HG03159 (cell line): ENCODE measurements around the gene HSP90B1.

Experiments
- ATAC-seq: cut with Tn5 transposase; IDR thresholded peaks from one replicate; pipeline ENCODE4 v1.9.1; 2021; ENCODE audit warnings: mild to moderate bottlenecking, moderate library complexity; ENCODE audit not compliant: unreplicated experiment

Gene HSP90B1

DNA sequence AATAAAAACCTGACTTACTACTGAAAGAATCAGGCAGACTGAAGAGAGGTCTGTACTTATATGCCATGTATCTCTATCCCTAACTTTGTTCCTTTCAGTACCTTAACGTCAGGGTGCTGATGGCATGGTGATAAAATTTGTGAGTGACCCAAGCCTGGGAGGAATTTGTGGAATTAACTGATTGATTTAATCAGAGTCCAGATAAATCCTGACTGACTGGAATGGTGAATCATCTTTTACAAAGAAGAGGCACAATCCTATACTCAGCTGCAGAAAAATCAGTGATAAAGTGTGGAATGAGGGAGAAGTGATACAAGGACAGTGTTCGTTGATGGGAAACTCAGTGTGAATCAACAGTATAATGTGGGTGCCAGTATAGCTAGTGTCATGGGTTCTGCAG is 39.2 kb downstream of the HSP90B1 start:
- ATAC-seq: no peak

DNA sequence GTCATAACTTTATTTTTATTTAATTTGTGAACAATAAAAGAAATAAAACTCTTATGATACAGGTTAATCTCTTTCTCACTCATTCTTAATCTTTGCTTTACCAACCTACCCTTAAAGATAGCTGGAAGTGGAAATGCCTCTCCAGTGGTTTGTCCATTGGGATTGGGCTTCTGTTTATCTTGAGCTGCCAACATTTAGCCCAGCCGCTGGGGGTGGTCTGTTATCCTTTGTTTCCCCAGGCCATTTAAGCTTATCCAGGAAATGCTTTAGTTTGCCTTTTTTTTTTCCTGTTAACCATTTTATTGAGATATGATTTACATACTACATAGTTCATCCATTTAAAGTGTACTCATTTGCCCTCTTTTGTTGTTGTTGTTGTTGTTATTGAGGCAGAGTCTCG is 43.7 kb downstream of the HSP90B1 start:
- ATAC-seq: no peak

DNA sequence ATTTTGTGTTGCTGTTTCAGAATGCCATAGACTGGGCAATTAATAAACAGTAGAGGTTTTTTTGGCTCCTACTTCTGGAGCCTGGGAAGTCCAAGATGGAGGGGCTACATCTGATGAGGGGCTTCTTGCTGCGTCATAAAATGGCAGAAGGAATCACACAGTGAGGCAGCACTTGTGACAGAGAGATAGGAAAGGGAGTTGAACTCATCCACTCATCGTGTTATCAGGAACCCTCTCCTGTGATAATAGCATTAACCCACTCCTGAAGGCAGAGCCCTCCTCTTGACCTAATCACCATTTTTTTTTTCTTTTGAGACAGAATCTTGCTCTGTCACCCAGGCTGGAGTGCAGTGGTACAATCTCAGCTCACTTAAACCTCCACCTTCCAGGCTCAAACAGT is 45.2 kb downstream of the HSP90B1 start:
- no peak for ATAC-seq

DNA sequence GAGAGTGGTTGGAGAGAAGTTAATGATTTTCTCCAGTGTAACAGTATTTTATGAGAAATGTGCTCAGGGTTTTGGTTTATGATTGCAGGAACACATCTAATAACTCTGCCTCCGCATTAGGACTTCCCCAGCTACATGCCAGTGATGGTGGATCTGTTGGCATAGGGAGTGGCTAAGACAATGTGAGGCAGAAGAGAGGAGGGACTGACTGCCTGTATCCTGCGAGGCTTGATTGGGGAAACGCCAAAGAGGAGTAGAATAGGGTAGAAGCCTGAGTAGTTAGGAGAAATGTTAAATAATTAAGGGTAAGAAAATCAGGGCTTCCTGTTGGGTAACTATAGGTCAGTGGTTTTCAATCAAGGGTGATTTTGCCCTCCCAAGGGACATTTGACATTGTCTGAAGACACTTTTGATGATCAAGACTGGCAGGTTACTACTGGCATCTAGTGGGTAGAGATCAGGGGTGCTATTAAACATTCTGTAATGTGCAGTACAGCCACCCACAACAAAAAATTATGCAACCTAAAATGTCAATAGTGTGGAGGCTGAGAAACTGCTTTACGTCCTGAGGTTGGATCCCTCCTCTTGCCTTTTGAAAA is 48.3 kb downstream of the HSP90B1 start:
- no peak for ATAC-seq

DNA sequence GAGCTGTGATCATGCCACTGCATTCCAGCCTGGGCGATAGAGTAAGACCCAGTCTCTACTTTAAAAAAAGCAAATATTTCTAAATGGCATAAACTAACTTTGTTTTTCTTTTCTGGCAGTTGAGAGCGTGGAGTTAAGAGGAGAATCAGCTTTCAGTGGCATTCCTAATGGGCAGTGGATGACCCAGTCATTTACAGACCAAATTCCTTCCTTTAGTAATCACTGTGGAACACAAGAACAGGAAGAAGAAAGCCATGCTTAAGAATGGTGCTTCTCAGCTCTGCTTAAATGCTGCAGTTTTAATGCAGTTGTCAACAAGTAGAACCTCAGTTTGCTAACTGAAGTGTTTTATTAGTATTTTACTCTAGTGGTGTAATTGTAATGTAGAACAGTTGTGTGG is 56.6 kb downstream of the HSP90B1 start:
- no peak for ATAC-seq

DNA sequence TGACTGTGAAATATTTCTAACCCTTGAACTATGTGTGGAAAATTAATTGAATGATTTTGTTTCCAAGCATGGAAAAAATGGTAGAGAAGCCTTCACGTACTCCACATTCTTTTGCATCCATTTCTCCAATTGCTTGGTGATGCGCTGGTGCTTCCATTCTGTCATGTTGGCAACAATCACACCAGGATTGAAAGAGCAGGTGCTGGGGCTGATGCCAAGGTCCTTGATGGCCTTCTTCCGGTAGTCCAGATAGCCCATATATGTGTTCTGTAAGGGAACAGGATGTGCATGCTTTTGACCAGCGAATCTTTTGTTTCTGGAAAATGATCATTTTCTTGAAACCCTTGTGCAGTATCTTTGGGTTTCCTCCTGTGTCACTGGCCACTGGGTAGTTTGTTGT is 64.0 kb downstream of the HSP90B1 start:
- ATAC-seq: no peak

DNA sequence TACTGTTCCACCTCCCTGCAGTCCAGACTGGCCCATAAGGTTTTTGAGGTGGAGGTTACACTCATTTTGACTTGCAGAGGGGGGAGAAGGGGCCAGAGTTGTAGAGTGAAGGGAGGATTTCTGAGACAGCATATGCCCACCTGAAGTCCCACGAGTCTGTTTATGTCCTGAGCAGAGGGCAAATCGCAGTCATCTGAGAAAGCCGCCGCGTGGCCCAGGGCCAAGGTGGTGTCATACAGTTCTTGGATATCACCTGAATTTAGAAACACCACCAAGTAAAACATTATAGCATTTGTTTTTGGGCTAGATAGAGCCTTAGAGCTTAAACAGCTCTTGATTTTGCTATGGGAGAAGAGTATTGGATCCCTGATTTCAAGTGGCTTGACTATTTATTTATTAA is 66.4 kb downstream of the HSP90B1 start:
- no peak for ATAC-seq

DNA sequence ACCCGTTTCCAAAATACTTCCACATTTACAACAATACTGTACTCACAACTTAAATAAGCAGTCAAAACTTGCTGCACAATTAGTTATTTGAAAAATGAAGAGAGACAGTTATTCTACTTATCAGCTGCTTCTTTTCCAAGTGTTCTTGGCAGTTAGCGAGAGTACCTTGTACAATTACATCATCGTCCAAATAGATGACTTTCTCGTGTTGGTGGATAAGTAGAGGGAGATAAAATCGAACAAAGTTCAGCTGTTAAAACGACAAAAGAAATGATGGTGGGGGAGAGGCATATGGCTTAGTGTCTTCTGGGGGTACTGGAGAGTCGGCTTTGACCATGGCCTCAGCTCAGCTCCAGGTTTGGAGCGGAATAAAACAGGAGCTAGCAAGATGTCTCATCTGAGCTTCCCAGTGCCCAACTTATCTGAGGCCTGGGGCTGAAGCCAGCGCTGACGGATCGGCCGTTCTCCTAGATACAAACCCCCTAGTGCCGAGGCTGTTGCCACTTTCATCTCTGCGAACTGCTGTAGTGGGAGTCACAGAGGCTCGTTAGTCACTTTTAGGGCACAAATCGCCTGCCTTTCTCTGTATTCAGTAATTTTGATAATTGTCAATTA is 67.2 kb downstream of the HSP90B1 start:
- ATAC-seq: no peak
